KBM-7 (cell line): ENCODE data around the gene HMGCR.

ENCODE experiments used
- DNase-seq: peaks from one replicate; pipeline ENCODE4 v3.0.0-alpha.2; 2015
- in situ Hi-C: fragments of 300-500 bp; cut with MboI; formaldehyde crosslinking; loops from 2 replicates; pipeline ENCODE4 v1.14.3; 2020; ENCODE audit warnings: low sequenced_read_pairs, low pct_unique_long_range_greater_than_20kb, mixed read lengths

The HMGCR gene

GRCh38 chr5:75337366-75338021 is 474 bp downstream of the HMGCR start:
- in situ Hi-C loops = no loop called here
- peak; percentile 44 for DNase-seq

- DNase-seq = no peak
- in situ Hi-C loops = no loop called here
Measured at GRCh38 chr5:75338408-75338807, 1.4 kb downstream of the HMGCR start.

- in situ Hi-C loops = no loop called here
- DNase-seq = no peak
Measured at GRCh38 chr5:75340714-75341478, 3.9 kb downstream of the HMGCR start.

- DNase-seq = no peak
- in situ Hi-C loops = no loop called here
Measured at GRCh38 chr5:75341934-75342333, 4.9 kb downstream of the HMGCR start.

- no peak for DNase-seq
- in situ Hi-C loops = no loop called here
Measured at GRCh38 chr5:75342836-75343235, 5.8 kb downstream of the HMGCR start.

GRCh38 chr5:75348241-75348640 is 11.2 kb downstream of the HMGCR start:
- DNase-seq = no peak
- in situ Hi-C loops = no loop called here

- in situ Hi-C loops = no loop called here
- no peak for DNase-seq
Measured at GRCh38 chr5:75349663-75350062, 12.6 kb downstream of the HMGCR start.

- DNase-seq = no peak
- in situ Hi-C loops = no loop called here
Measured at GRCh38 chr5:75351139-75351926, 14.3 kb downstream of the HMGCR start.

- DNase-seq = no peak
- in situ Hi-C loops = no loop called here
Measured at GRCh38 chr5:75355236-75355635, 18.2 kb downstream of the HMGCR start.

- no peak for DNase-seq
- in situ Hi-C loops = no loop called here
Measured at GRCh38 chr5:75356719-75357118, 19.7 kb downstream of the HMGCR start.

- DNase-seq = no peak
- in situ Hi-C loops = no loop called here
Measured at GRCh38 chr5:75358117-75358516, 21.1 kb downstream of the HMGCR start.

- in situ Hi-C loops = no loop called here
- no peak for DNase-seq
Measured at GRCh38 chr5:75361310-75361709, 24.3 kb downstream of the HMGCR start.

GRCh38 chr5:75362474-75362975 is 25.5 kb downstream of the HMGCR start:
- in situ Hi-C loops = no loop called here
- DNase-seq = no peak

GRCh38 chr5:75363111-75363510 is 26.1 kb downstream of the HMGCR start:
- in situ Hi-C loops = no loop called here
- DNase-seq = no peak

GRCh38 chr5:75363726-75364495 is 26.9 kb downstream of the HMGCR start:
- in situ Hi-C loops = no loop called here
- no peak for DNase-seq

- in situ Hi-C loops = no loop called here
- DNase-seq = no peak
Measured at GRCh38 chr5:75364571-75365280, 27.7 kb downstream of the HMGCR start.

- DNase-seq = no peak
Measured at GRCh38 chr5:75365740-75366139, 28.7 kb downstream of the HMGCR start.

GRCh38 chr5:75366787-75367186 is 29.8 kb downstream of the HMGCR start:
- in situ Hi-C loops = no loop called here

More at GRCh38 chr5:75365740-75366139, 28.7 kb downstream of the HMGCR start:
- in situ Hi-C loops = no loop called here

GRCh38 chr5:75367401-75367800 is 30.4 kb downstream of the HMGCR start:
- in situ Hi-C loops = no loop called here
- no peak for DNase-seq

More at GRCh38 chr5:75366787-75367186, 29.8 kb downstream of the HMGCR start:
- DNase-seq = no peak
